NCI-H446 (cell line): ENCODE measurements around the gene TP53AIP1.

Source experiments
- DNase-seq, 2 experiments: peaks; one replicate each; lab custom pipeline; 2025; lab: John Stamatoyannopoulos, UW

Gene TP53AIP1

DNA sequence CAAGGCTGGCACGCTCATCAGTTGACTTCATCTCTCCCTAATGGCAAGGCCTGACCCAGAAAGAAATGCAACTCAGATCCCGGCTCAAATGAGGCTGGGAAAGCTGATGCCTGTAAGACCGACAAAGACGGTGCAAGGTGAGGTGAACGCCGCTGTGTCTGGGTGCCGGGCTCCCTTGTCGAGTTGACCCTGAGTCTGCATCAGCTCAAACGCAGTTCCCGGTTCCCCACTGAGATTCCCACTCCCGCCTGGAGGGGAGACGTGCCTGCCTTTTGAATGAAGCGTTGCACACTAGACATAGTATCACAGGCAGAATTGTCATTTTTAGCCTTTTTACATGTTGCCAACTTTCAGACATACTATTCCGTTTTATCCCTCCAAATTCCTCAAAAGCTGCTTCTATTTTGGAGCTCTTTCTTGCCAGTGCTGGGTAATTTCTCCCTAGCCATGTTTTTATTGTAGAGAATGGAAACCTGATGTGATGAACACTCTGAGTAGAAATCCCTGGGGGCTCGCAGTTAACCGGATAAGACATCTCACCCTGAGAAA lies 831 bp upstream of the TP53AIP1 start:
- DNase-seq = no peak

DNA sequence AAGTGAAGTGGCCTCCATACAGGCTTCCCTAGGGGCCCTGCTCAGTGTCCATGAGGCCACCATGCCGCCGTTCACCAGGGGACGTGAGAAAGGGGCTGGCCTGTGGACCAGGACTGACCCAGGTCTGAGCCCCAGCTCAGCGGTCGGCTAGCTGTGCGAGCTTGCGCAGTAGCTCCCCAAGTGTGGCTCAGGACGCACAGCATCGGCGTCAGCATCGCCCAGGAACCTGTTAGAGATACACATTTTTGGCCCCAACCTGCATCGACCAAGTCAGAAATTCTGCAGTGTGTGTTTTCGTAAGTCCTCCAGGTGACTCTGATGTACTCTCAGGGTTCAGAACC lies 429 bp downstream of the TP53AIP1 start:
- DNase-seq = no peak

DNA sequence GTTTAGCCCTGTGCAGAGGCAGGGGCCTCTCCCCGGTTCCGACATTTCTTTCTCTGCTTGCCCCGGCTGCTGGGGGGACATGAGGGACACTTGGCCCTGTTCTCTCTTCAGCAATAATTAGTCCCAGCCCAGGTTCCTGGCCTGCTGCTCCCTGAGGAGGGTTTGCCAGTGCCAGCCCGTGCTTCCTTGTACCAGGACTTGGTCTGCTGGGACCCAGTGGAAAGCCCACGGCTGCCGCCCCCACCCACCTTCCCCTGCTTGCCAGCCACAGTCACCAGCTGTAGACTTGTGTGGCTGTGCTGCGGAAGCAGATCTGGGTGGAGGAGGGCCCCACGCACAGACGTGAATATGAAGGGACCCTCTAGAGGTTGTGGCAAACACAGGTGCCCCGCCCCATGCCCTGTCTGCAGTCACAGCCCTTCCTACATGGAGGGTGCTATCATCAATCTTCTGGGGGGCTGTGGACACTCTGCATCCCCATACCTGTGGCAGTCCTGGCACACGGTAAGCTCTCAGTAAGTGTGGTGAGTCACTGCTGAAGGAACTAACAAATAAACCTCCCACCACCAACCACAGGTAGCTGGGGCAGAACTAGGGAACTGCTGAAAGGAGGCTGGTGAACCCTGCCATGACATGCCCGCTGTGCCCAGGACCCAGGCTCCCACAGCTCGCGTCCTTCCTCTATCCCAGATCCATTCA lies 949 bp downstream of the TP53AIP1 start:
- DNase-seq = no peak

DNA sequence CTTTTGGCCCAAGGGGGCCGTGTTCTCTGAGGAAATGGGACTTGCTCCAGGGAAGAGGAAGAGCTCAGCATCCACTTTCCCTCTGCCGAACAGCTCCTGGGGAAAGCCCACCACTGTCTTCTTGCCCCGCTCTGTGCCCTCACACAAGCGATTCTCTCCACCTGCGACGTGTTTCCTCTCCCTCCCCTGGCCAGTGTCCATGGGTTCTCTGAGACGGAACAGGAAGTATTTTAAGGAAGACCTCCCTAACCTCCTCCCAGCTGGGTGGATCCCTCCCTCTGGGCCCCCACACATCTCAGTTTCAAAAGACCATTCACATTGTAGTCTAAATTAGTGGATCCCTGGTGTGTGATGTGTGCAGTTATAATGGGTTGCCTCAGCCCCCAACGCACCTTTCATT lies 1.6 kb downstream of the TP53AIP1 start:
- DNase-seq = no peak

DNA sequence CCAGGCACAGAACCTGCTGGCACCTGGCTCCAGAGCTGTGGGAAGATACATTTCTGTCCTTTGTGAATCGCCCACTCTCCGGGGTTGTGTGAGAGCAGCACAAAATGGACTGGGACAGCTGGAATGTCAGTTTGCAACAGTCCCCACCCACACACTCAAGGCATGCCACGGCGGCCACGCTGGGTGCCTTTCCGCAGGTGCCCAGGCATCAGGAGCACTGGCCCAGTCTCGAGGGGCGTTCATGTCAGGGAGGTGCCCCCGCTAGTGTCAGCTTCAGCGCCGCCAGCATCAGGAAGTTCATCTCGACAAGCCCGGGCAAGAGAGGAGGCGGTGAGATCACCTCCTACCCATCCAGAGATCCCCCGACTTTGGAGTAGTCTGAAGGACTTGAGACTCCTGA lies 2.1 kb downstream of the TP53AIP1 start:
- DNase-seq = no peak

DNA sequence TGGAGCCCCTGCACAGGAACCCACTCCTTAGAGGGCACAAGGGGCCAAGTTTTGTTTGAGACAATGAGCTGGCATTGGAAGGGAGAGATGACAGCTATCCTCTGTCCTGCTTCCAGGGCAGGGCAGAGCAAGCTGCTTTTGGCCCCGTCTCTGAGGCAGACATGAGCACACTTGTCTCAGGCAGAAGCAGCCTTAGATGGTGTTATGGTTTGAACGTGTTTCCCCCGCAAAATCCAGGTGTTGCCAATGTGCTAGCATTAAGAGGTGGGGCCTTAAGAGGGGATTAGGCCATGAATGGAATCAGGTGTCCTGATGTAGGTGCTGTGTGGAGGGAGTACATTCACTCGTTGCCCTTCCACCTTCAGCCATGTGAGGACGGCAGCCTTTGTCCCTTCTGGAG lies 2.5 kb downstream of the TP53AIP1 start:
- DNase-seq = no peak

DNA sequence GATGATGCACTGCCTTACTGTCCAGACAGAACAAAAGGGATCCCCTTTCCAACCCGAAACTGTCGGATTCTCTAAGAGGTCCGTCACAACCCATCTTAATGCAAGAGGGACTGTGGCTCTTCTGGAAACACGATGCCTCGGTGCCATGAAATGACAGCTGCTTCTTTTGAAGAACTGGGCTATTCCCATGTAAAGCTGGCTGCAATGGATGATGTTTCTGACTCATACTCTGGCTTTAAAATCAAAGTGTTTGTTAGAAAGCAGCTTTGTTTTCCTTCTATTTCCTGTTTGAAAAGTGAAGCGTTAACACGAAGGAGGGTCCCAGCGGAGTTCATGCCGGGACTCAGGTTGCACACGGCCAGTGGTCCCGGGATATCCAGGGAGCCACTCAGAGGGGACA lies 3.1 kb downstream of the TP53AIP1 start:
- DNase-seq = peak in 1 of 2 experiments; percentile 45

- DNase-seq = no peak
These were observed 4.3 kb downstream of the TP53AIP1 start for GRCh38 chr11:128938156-128938885.

GRCh38 chr11:128937480-128937879 lies 5.2 kb downstream of the TP53AIP1 start:
- DNase-seq = no peak

- DNase-seq = no peak
These were observed 5.9 kb downstream of the TP53AIP1 start for GRCh38 chr11:128936606-128937251.

DNA sequence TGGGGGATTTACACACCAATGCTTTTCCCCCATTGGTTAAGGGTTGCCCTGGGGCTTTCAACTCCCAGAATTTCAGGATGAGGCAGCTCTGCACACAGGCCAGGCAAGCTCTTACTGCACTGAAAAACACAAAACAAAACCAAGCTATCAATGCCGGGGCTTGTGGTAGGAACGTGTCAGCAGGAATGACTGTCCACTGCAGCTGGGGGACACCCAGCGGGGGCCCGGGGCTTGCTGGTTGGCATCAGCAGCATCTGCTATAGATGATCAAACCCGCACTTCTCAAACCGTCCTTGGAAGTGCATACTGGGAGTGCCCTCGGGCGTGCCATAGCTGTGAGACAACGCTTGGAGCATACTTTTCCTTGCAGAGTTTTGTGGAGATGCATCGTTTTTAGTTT lies 7.7 kb downstream of the TP53AIP1 start:
- no peak for DNase-seq

DNA sequence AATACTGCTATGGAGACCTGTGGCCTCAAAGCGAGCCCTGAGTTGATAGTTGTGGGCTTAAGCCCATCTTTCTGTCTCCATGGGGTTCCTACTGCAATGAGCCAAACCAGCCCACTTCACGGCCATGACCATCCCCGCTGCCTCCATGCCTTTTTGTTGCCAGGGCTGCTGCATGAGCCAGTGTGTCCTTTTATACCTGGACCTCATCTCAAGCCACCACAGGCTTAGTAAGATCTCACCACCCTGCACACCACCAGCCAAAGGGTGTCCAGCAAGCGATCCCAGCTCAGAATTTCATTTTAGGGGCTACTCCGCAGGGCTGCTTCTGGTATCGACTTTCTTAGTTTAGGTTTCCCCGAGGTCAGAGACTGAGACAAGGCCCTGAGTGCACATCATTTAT lies 8.3 kb downstream of the TP53AIP1 start:
- no peak for DNase-seq

GRCh38 chr11:128933481-128934178 lies 9.0 kb downstream of the TP53AIP1 start:
- DNase-seq = peak in 1 of 2 experiments; percentile 26

- DNase-seq = no peak
These were observed 11.0 kb downstream of the TP53AIP1 start for GRCh38 chr11:128931668-128932067.

DNA sequence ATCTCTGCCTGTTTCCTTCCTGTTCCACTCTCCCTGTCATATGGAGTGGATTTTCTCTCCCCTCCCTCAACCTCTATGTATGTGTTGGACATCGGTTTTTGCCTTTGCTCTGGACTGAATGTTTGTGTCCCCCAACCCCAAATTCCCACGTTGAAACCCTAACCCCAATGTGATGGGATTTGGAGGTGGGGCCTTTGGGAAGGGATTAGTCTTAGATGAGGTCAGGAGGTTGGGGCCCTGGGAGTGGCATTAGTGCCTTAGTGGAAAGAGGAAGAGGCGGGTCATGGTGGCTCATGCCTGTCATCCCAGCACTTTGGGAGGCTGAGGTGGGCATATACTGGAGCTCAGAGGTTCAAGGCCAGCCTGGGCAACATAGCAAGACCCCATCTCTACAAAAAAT lies 11.6 kb downstream of the TP53AIP1 start:
- no peak for DNase-seq

- DNase-seq = no peak
These were observed 12.7 kb downstream of the TP53AIP1 start for GRCh38 chr11:128929991-128930390.

GRCh38 chr11:128929468-128929867 lies 13.2 kb downstream of the TP53AIP1 start:
- no peak for DNase-seq

DNA sequence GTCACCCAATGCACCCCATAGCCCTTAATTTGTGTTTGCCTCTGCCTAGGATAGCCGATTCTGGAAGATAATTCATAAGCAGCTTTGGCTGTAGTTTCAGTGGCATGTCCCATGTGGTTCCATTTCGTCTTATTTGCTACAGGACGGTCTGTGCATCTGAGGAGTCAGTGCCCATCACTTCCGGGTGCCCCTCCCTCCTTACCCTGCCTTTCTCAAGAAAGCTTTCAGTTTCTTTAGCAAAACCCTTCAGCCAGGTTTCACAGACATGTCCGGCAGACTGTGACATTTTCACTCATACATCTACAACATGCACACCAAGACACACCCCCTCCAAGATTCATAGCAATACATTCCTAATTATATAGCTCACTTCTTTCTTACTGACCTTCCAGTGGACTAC lies 14.3 kb downstream of the TP53AIP1 start:
- no peak for DNase-seq

GRCh38 chr11:128927683-128928336 lies 14.9 kb downstream of the TP53AIP1 start:
- no peak for DNase-seq

GRCh38 chr11:128927108-128927461 lies 15.6 kb downstream of the TP53AIP1 start:
- no peak for DNase-seq

DNA sequence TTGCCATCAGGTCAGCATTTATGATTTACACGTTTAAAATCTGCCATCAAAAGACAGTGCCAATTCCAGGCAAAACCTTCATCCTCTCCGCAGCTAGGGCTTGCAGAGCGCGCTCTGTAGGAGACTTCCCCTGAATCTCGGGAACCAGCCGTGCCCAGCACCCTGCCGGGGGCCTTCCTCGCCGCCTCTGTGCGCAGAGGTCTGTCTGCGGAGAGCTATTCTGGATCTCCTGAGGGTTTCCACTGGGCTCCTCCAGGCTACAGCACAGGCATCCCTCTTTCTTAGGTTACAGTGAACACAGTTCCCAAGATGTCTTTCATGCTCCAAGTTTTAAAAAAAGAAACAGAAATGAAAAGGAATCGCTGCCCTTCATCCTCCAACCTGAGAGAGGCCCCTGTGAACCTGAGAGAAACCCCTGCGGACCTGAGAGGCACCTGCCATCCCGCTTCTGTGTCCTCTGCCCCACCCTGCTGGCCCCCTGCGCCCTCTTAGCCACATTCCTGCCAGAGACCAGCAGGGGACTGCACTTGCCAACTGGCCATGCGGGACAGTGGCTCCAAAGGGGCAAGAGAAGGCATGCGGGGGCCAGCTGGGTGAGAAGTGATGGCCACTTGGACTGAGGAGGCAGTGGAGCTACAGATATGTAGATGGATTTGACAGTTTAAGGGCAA lies 16.1 kb downstream of the TP53AIP1 start:
- no peak for DNase-seq
